CD14-positive monocyte (primary cell): ENCODE measurements around the gene RNASE12. TPM values are rescaled to one million over a fixed set of nuclear protein-coding genes. Genes with fewer than 3 reads are reported as not detected.

Experiments
- DNase-seq, 3 donors: peaks; one replicate each; pipeline ENCODE4 v3.0.0-alpha.2; 2011 to 2022
- H2AFZ ChIP-seq: 2 replicates; pipeline ENCODE4 v1.6.0; 2012; ENCODE audit warnings: mild to moderate bottlenecking, low read depth, low read length, inconsistent platforms; ENCODE audit not compliant: insufficient read depth, poor library complexity, severe bottlenecking
- H3K27ac ChIP-seq, 2 donors: 1 replicate in 1 of 2; 2 replicates in 1 of 2; pipeline ENCODE4 v1.5.1; 2012 to 2013; ENCODE audit warnings: low read length in 2 of 2, control low read depth in 1 of 2, inconsistent platforms in 1 of 2, low read depth in 1 of 2, mild to moderate bottlenecking in 1 of 2
- H3K27me3 ChIP-seq, 2 donors: one replicate each; pipeline versions ENCODE4 v1.6.0 to v1.6.1; 2011 to 2013; ENCODE audit warnings: low read length in 2 of 2; ENCODE audit not compliant: control insufficient read depth in 2 of 2, insufficient read depth in 2 of 2
- H3K36me3 ChIP-seq, 2 donors: replicated peaks in 1 of 2; 1 replicate in 1 of 2; 2 replicates in 1 of 2; pipeline versions ENCODE4 v1.5.1 to v1.6.1; 2012 to 2013; ENCODE audit warnings: low read length in 2 of 2, control low read depth in 1 of 2, inconsistent platforms in 1 of 2, mild to moderate bottlenecking in 1 of 2; ENCODE audit not compliant: insufficient read depth in 2 of 2, control insufficient read depth in 1 of 2
- H3K4me1 ChIP-seq, 2 donors: 1 replicate in 1 of 2; 2 replicates in 1 of 2; pipeline versions ENCODE4 v1.5.1 to v1.6.1; 2012 to 2013; ENCODE audit warnings: low read length in 2 of 2, control low read depth in 1 of 2, inconsistent platforms in 1 of 2, mild to moderate bottlenecking in 1 of 2, moderate library complexity in 1 of 2; ENCODE audit not compliant: insufficient read depth in 2 of 2, control insufficient read depth in 1 of 2
- H3K4me2 ChIP-seq: replicated peaks from 2 replicates; pipeline ENCODE3; 2012; ENCODE audit warnings: low read length, moderate library complexity, mild to moderate bottlenecking; ENCODE audit not compliant: poor library complexity, severe bottlenecking; ENCODE audit errors: extremely low read depth
- H3K4me3 ChIP-seq, 3 experiments: fragments of 200-600 bp in 1 of 3; sonication (generic) in 1 of 3; replicated peaks in 1 of 3; 1 replicate in 2 of 3; 2 replicates in 1 of 3; pipeline ENCODE4 v1.5.1; 2011 to 2013; ENCODE audit warnings: low read length in 3 of 3, mild to moderate bottlenecking in 3 of 3, control low read depth in 2 of 3, low read depth in 2 of 3, inconsistent platforms in 1 of 3, moderate library complexity in 1 of 3
- H3K79me2 ChIP-seq: 2 replicates; pipeline ENCODE4 v1.6.0; 2012; ENCODE audit warnings: mild to moderate bottlenecking, control low read depth, inconsistent platforms, low read length, moderate library complexity; ENCODE audit not compliant: insufficient read depth
- H3K9ac ChIP-seq: 2 replicates; pipeline ENCODE4 v1.6.0; 2017; ENCODE audit warnings: low read length, mild to moderate bottlenecking; ENCODE audit not compliant: insufficient read depth, poor library complexity, severe bottlenecking
- H3K9me3 ChIP-seq, 2 donors: replicated peaks in 1 of 2; 1 replicate in 1 of 2; 2 replicates in 1 of 2; pipeline versions ENCODE4 v1.5.1 to v1.6.1; 2012 to 2013; ENCODE audit warnings: low read length in 2 of 2, control low read depth in 1 of 2; ENCODE audit not compliant: control insufficient read depth in 1 of 2, insufficient read depth in 1 of 2
- H4K20me1 ChIP-seq: 2 replicates; pipeline ENCODE4 v1.6.0; 2012; ENCODE audit warnings: mild to moderate bottlenecking, low read length, control low read depth, moderate library complexity; ENCODE audit not compliant: insufficient read depth
- H3K27ac Mint-ChIP-seq, 7 donors: one replicate each; pipeline ENCODE4 v1.8.0; 2020; ENCODE audit warnings: mild to moderate bottlenecking in 7 of 7, mixed read lengths in 7 of 7, moderate library complexity in 6 of 7, inconsistent platforms in 2 of 7
- H3K27me3 Mint-ChIP-seq, 3 donors: one replicate each; pipeline ENCODE4 v1.8.0; 2021 to 2022; ENCODE audit warnings: low read depth in 3 of 3, mild to moderate bottlenecking in 3 of 3, mixed read lengths in 3 of 3, moderate library complexity in 3 of 3, inconsistent platforms in 1 of 3
- H3K36me3 Mint-ChIP-seq, 2 donors: one replicate each; pipeline ENCODE4 v1.8.0; 2020; ENCODE audit warnings: mixed read lengths in 2 of 2, inconsistent platforms in 1 of 2, mild to moderate bottlenecking in 1 of 2
- H3K4me1 Mint-ChIP-seq: one replicate; pipeline ENCODE4 v1.8.0; 2020; ENCODE audit warnings: mild to moderate bottlenecking, mixed read lengths
- H3K4me3 Mint-ChIP-seq, 2 donors: one replicate each; pipeline ENCODE4 v1.8.0; 2020; ENCODE audit warnings: mild to moderate bottlenecking in 2 of 2, mixed read lengths in 2 of 2, moderate library complexity in 1 of 2
- H3K9me3 Mint-ChIP-seq, 7 donors: one replicate each; pipeline ENCODE4 v1.8.0; 2020 to 2022; ENCODE audit warnings: mixed read lengths in 7 of 7, mild to moderate bottlenecking in 6 of 7, moderate library complexity in 6 of 7, inconsistent platforms in 2 of 7
- WGBS: methylation state at CpG from one replicate; pipeline ENCODE4 v1.1.5; 2013; ENCODE audit warnings: missing lambda C conversion rate; ENCODE audit not compliant: insufficient coverage; 5-methylcytosine and 5-hydroxymethylcytosine counted together
- intact Hi-C, 2 donors: fragments of 100-400 bp; cut with micrococcal nuclease; formaldehyde crosslinking; loops; one replicate each; pipeline versions ENCODE4 v1.15.0 to v1.15.1; 2023
- polyA plus RNA-seq, 3 donors: library from polyadenylated mRNA; depleted of rRNA in 1 of 3; unstranded in 2 of 3; stranded (reverse) in 1 of 3; fragments of 300-500 nt in 2 of 3; fragments of >200 nt in 1 of 3; fragmentation: Illumina TruSeq in 2 of 3; gene quantifications; 1 replicate in 2 of 3; 2 replicates in 1 of 3; pipeline ENCODE4 v1.2.3, GENCODE V29; 2012 to 2021
- TF ChIP-seq, protein P1 (sequence below): fragments of 200-600 bp; IDR thresholded peaks from one replicate; pipeline ENCODE4 v1.8.0; 2022; ENCODE audit warnings: antibody characterized with exemption, mild to moderate bottlenecking

The RNASE12 gene
- polyA plus RNA-seq, 3 donors = not detected

DNA sequence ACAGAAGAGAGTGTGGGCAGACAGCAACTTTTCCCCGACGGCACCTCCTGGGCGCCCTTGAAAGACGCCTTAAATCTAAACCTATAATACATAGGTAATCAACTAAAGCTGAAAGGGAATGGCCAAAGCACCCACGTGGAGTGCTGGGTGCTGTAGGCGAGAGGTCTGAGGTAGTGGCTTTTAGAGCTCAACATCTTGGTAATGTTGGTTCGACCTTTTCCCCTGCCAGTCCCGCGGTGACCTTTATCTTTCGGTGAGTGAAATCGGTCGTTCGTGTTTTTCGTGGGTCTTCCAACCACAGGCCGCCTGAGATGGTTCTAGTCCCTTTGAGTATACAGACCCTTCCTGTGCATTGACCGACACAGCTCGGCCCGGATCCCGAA, 41.3 kb upstream of the RNASE12 start:
- Mint-ChIP-seq H3K4me1 (peaks cover 39% of the 10 kb centered on the region), H3K27me3 (peaks cover 91 to 94% (median 92%) of the 10 kb centered on the region in 3 donors), H3K36me3 (peaks cover 8 to 25% of the 10 kb centered on the region in 2 donors), H3K9me3 (peaks cover 8 to 46% (median 34%) of the 10 kb centered on the region in 7 donors), H3K27ac (peak overlapping the region in 1 of 7 donors; percentile 27), H3K4me3 (peak overlapping the region; percentile 78 to 88)
- Histone ChIP-seq H2AFZ (no peak overlapping the region), H3K36me3 (no peaks in the 10 kb centered on the region), H3K27ac (no peak overlapping the region), H3K4me3 (peak overlapping the region in 1 of 3 experiments; percentile 64), H3K79me2 (no peaks in the 10 kb centered on the region), H3K4me2 (peak overlapping the region; percentile 68), H3K27me3 (peaks cover 82 to 99% of the 10 kb centered on the region in 2 donors), H3K9ac (no peak overlapping the region), H3K4me1 (peaks cover 30 to 34% of the 10 kb centered on the region in 2 donors), H3K9me3 (peaks cover 0 to 43% of the 10 kb centered on the region in 2 donors), H4K20me1 (no peaks in the 10 kb centered on the region)
- WGBS = 1% methylated on average over 14 of the region's 19 CpGs
- TF ChIP-seq, protein P1, sequence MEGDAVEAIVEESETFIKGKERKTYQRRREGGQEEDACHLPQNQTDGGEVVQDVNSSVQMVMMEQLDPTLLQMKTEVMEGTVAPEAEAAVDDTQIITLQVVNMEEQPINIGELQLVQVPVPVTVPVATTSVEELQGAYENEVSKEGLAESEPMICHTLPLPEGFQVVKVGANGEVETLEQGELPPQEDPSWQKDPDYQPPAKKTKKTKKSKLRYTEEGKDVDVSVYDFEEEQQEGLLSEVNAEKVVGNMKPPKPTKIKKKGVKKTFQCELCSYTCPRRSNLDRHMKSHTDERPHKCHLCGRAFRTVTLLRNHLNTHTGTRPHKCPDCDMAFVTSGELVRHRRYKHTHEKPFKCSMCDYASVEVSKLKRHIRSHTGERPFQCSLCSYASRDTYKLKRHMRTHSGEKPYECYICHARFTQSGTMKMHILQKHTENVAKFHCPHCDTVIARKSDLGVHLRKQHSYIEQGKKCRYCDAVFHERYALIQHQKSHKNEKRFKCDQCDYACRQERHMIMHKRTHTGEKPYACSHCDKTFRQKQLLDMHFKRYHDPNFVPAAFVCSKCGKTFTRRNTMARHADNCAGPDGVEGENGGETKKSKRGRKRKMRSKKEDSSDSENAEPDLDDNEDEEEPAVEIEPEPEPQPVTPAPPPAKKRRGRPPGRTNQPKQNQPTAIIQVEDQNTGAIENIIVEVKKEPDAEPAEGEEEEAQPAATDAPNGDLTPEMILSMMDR = no peak
- no peak for DNase-seq
- intact Hi-C loops = loop anchor here in 1 of 2 donors (5.0 kb wide), 1 partner anchor 50 kb away; the partner anchor contains the start of gene RNASE4

DNA sequence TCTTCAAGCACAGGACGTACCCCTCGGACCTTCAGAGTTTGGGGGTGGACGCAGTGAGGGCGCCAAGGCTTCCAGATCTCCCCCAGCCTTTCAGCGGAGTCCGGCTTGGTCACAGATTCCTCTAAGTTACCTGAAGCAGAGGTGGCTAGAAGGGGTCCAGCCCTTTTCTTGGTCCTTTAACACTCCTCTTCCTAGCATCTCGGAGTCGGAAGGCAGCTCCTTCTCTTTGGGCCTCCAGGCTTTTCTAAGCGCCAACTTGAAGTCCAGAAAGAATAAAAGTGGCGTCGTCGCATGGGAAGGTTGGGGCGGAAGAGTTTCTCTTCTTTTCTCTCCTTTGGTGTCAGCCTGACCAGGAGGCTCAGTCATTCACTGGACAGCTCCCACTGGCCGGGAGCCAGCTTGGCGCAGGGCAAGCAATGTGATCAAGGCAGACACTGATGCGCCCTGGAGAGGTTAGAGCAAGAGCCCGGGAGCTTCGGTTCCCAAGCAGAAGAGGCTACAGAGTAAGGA, 40.8 kb upstream of the RNASE12 start:
- H3K4me3 ChIP-seq = peak overlapping the region in 1 of 3 experiments; percentile 64
- peak overlapping the region in 1 of 7 donors; percentile 21 for H3K27ac Mint-ChIP-seq
- peak overlapping the region; percentile 19 for H2AFZ ChIP-seq
- peaks cover 8 to 46% (median 35%) of the 10 kb centered on the region in 7 donors for H3K9me3 Mint-ChIP-seq
- 1% methylated on average over 11 of the region's 18 CpGs for WGBS
- TF ChIP-seq, protein P1 = no peak
- peak overlapping the region; percentile 78 to 88 for H3K4me3 Mint-ChIP-seq
- no peaks in the 10 kb centered on the region for H4K20me1 ChIP-seq
- peaks cover 87 to 99% of the 10 kb centered on the region in 2 donors for H3K27me3 ChIP-seq
- peaks cover 30 to 34% of the 10 kb centered on the region in 2 donors for H3K4me1 ChIP-seq
- peaks cover 95 to 99% (median 95%) of the 10 kb centered on the region in 3 donors for H3K27me3 Mint-ChIP-seq
- peaks cover 0 to 43% of the 10 kb centered on the region in 2 donors for H3K9me3 ChIP-seq
- no peak overlapping the region for H3K27ac ChIP-seq
- intact Hi-C loops = loop anchor here in 1 of 2 donors (5.0 kb wide), 1 partner anchor 50 kb away; the partner anchor contains the start of gene RNASE4
- DNase-seq = peak in 1 of 3 donors; percentile 17
- peaks cover 39% of the 10 kb centered on the region for H3K4me1 Mint-ChIP-seq
- H3K36me3 ChIP-seq = no peaks in the 10 kb centered on the region
- H3K79me2 ChIP-seq = no peaks in the 10 kb centered on the region
- no peak overlapping the region for H3K9ac ChIP-seq
- H3K4me2 ChIP-seq = peak overlapping the region; percentile 68
- H3K36me3 Mint-ChIP-seq = peaks cover 8 to 27% of the 10 kb centered on the region in 2 donors
